Vagina (tissue), 2 donors: ENCODE data around the gene CACNA1S. TPM values are rescaled to one million over a fixed set of nuclear protein-coding genes. Genes with fewer than 3 reads are reported as not detected.

Source experiments
- DNase-seq, 2 donors: peaks; one replicate each; pipeline ENCODE4 v3.0.0-alpha.2; 2017; ENCODE audit errors: extremely low spot score in 2 of 2
- H3K27ac ChIP-seq: fragments of 200-600 bp; sonication (generic); one replicate; pipeline ENCODE4 v1.5.1; 2019
- H3K27me3 ChIP-seq: fragments of 200-600 bp; sonication (generic); one replicate; pipeline ENCODE4 v1.5.1; 2019
- H3K36me3 ChIP-seq, 2 donors: fragments of 200-600 bp; sonication (generic); one replicate each; pipeline ENCODE4 v1.5.1; 2017 to 2019
- H3K4me1 ChIP-seq: fragments of 200-600 bp; sonication (generic); one replicate; pipeline ENCODE4 v1.5.1; 2019
- H3K4me3 ChIP-seq, 2 donors: fragments of 200-600 bp; sonication (generic); 1 replicate in 1 of 2; 2 replicates in 1 of 2; pipeline ENCODE4 v1.5.1; 2016 to 2019
- H3K9me3 ChIP-seq: fragments of 200-600 bp; sonication (generic); one replicate; pipeline ENCODE4 v1.5.1; 2019
- CTCF ChIP-seq, 3 experiments: fragments of 450-650 bp in 2 of 3; fragments of 200-600 bp in 1 of 3; sonication (generic) in 1 of 3; IDR thresholded peaks; one replicate each; pipeline ENCODE4 v1.5.1; 2017 to 2019; ENCODE audit warnings: antibody characterized with exemption in 3 of 3, mild to moderate bottlenecking in 2 of 3, moderate library complexity in 2 of 3
- POLR2A ChIP-seq, 2 donors: fragments of 450-650 bp; IDR thresholded peaks; one replicate each; pipeline ENCODE4 v1.6.1; 2017; ENCODE audit warnings: antibody characterized with exemption in 2 of 2, mild to moderate bottlenecking in 2 of 2, moderate library complexity in 2 of 2
- POLR2AphosphoS5 ChIP-seq, 2 donors: sonication (generic); formaldehyde crosslinking; IDR thresholded peaks; one replicate each; pipeline ENCODE4 v1.9.0; 2017; ENCODE audit warnings: antibody characterized with exemption in 2 of 2, mild to moderate bottlenecking in 2 of 2, low read depth in 1 of 2; ENCODE audit not compliant: insufficient read depth in 1 of 2
- intact Hi-C: fragments of 100-400 bp; cut with DNase I; formaldehyde crosslinking; loops from one replicate; pipeline ENCODE4 v1.15.1; 2023
- total RNA-seq: library from RNA; depleted of rRNA; stranded (reverse); fragments of >200 nt; gene quantifications from one replicate; pipeline ENCODE4 v1.2.3, GENCODE V29; 2016

Gene CACNA1S
- total RNA-seq, 1 donor from 2014 or later, result not detected

GRCh38 chr1:201128962-201129361, 16.7 kb upstream of the CACNA1S start:
- no peaks in the 10 kb centered on the region for H3K4me1 ChIP-seq
- TF ChIP-seq POLR2AphosphoS5 (IDR thresholded peaks at IDR 0.05; ENCODE audit: insufficient read depth in 1 of 2, low read depth in 1 of 2) (no peak), POLR2A (IDR thresholded peaks at IDR 0.05) (no peak), CTCF (IDR thresholded peaks at IDR 0.05) (no peak)
- H3K4me3 ChIP-seq, result no peak overlapping the region
- H3K9me3 ChIP-seq, result no peaks in the 10 kb centered on the region
- H3K27ac ChIP-seq, result no peak overlapping the region
- DNase-seq, result no peak
- H3K27me3 ChIP-seq, result no peaks in the 10 kb centered on the region
- intact Hi-C loops, result no loop called here
- no peaks in the 10 kb centered on the region for H3K36me3 ChIP-seq

GRCh38 chr1:201128476-201128875, 16.2 kb upstream of the CACNA1S start:
- H3K27me3 ChIP-seq, result no peaks in the 10 kb centered on the region

GRCh38 chr1:201127755-201128455, 15.7 kb upstream of the CACNA1S start:
- no peak for DNase-seq
- intact Hi-C loops, result no loop called here
- Histone ChIP-seq H3K27me3 (no peaks in the 10 kb centered on the region), H3K9me3 (no peaks in the 10 kb centered on the region), H3K4me3 (no peak overlapping the region), H3K27ac (no peak overlapping the region), H3K4me1 (no peaks in the 10 kb centered on the region), H3K36me3 (no peaks in the 10 kb centered on the region)
- no peak for TF ChIP-seq POLR2AphosphoS5 (IDR thresholded peaks at IDR 0.05; ENCODE audit: insufficient read depth in 1 of 2, low read depth in 1 of 2)
- TF ChIP-seq CTCF (IDR thresholded peaks at IDR 0.05), result no peak
- no peak for TF ChIP-seq POLR2A (IDR thresholded peaks at IDR 0.05)

More at GRCh38 chr1:201128476-201128875, 16.2 kb upstream of the CACNA1S start:
- TF ChIP-seq CTCF (IDR thresholded peaks at IDR 0.05) (no peak), POLR2AphosphoS5 (IDR thresholded peaks at IDR 0.05; ENCODE audit: insufficient read depth in 1 of 2, low read depth in 1 of 2) (no peak), POLR2A (IDR thresholded peaks at IDR 0.05) (no peak)
- no peak for DNase-seq
- Histone ChIP-seq H3K4me3 (no peak overlapping the region), H3K36me3 (no peaks in the 10 kb centered on the region), H3K4me1 (no peaks in the 10 kb centered on the region), H3K9me3 (no peaks in the 10 kb centered on the region), H3K27ac (no peak overlapping the region)
- intact Hi-C loops, result no loop called here

GRCh38 chr1:201126832-201127754, 14.9 kb upstream of the CACNA1S start, which contains the start of gene ASCL5:
TSS of gene ASCL5 (minus strand) at chr1:201127184. CDS start at chr1:201115372, 11,812 bp downstream.
- H3K27ac ChIP-seq, result no peak within 1 kb of the TSS
- H3K27me3 ChIP-seq, result no peaks in the 10 kb centered on the region
- H3K9me3 ChIP-seq, result no peaks in the 10 kb centered on the region
- TF ChIP-seq CTCF (IDR thresholded peaks at IDR 0.05) (no peak), POLR2AphosphoS5 (IDR thresholded peaks at IDR 0.05; ENCODE audit: insufficient read depth in 1 of 2, low read depth in 1 of 2) (no peak), POLR2A (IDR thresholded peaks at IDR 0.05) (no peak)
- DNase-seq, result no peak
- H3K4me3 ChIP-seq, result no peak within 1 kb of the TSS
- no peaks in the 10 kb centered on the region for H3K36me3 ChIP-seq
- no peaks in the 10 kb centered on the region for H3K4me1 ChIP-seq
- intact Hi-C loops, result no loop called here
